ENCODE results near the gene KPNA6.

DNA sequence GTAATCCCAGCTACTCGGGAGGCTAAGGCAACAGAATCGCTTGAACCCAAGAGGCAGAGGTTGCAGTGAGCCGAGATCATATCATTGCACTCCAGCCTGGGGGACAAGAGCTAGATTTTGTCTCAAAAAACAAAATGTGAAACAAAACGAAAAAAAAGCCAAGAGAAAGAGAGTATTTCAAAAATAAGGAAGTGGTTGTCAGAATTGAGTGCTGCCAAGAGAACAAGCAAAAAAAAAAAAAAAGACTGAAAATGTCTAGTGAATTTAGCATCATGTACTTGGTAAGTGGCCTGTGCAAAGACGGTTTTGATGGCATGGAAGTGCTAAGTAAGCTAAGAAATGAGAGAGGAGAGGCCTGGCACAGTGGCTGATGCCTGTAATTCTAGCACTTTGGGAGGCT is 14.3 kb downstream of the KPNA6 start:
- TF ChIP-seq, protein P1, sequence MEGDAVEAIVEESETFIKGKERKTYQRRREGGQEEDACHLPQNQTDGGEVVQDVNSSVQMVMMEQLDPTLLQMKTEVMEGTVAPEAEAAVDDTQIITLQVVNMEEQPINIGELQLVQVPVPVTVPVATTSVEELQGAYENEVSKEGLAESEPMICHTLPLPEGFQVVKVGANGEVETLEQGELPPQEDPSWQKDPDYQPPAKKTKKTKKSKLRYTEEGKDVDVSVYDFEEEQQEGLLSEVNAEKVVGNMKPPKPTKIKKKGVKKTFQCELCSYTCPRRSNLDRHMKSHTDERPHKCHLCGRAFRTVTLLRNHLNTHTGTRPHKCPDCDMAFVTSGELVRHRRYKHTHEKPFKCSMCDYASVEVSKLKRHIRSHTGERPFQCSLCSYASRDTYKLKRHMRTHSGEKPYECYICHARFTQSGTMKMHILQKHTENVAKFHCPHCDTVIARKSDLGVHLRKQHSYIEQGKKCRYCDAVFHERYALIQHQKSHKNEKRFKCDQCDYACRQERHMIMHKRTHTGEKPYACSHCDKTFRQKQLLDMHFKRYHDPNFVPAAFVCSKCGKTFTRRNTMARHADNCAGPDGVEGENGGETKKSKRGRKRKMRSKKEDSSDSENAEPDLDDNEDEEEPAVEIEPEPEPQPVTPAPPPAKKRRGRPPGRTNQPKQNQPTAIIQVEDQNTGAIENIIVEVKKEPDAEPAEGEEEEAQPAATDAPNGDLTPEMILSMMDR (IDR thresholded peaks at IDR 0.05; ENCODE audit: low read length), result no peak
- TF ChIP-seq EZH2 (optimal IDR thresholded peaks at IDR 0.05; ENCODE audit: low read depth, low read length), result no peak
